H1 (cell line): ENCODE data around the gene COL28A1. TPM values are rescaled to one million over a fixed set of nuclear protein-coding genes. Genes with fewer than 3 reads are reported as not detected.

Experiments used
- CTCF ChIA-PET: fragments of 300-600 bp; sonication (Branson Sonifier 250); formaldehyde crosslinking; loops from one replicate; lab custom pipeline; 2021; ENCODE audit not compliant: partially characterized antibody; lab: Charles Lee
- POLR2A ChIA-PET: fragments of 300-600 bp; sonication (Branson Sonifier 250); formaldehyde crosslinking; loops from one replicate; lab custom pipeline; 2021; ENCODE audit warnings: inconsistent platforms; ENCODE audit not compliant: partially characterized antibody; lab: Charles Lee
- DNase-seq, 2 experiments: peaks; one replicate each; pipeline versions ENCODE4 v3.0.0 to v3.0.0-alpha.2; 2010 to 2022; ENCODE audit warnings: low spot score in 2 of 2, low read depth in 1 of 2, mixed read lengths in 1 of 2
- FAIRE-seq: peaks from 2 replicates; lab custom pipeline; 2011; peaks lifted over from hg19 to GRCh38; lab: Jason Lieb, UNC
- H2AFZ ChIP-seq: 2 replicates; pipeline ENCODE4 v1.8.1; 2012; ENCODE audit warnings: low read length, inconsistent platforms
- H2AK5ac ChIP-seq: 2 replicates; pipeline ENCODE4 v1.6.1; 2013; ENCODE audit warnings: low read depth, low read length
- H2BK120ac ChIP-seq: replicated peaks from 2 replicates; pipeline ENCODE3; 2013; ENCODE audit warnings: low read depth, low read length, inconsistent platforms
- H2BK12ac ChIP-seq: 2 replicates; pipeline ENCODE4 v1.6.1; 2013; ENCODE audit warnings: low read depth, low read length
- H2BK15ac ChIP-seq: 2 replicates; pipeline ENCODE4 v1.6.1; 2013; ENCODE audit warnings: low read length
- H2BK20ac ChIP-seq: 2 replicates; pipeline ENCODE4 v1.6.1; 2013; ENCODE audit warnings: low read length
- H2BK5ac ChIP-seq: 2 replicates; pipeline ENCODE4 v1.6.1; 2013; ENCODE audit warnings: low read depth, low read length
- H3K14ac ChIP-seq: 2 replicates; pipeline ENCODE4 v1.6.1; 2013; ENCODE audit warnings: inconsistent platforms; ENCODE audit not compliant: insufficient read length
- H3K18ac ChIP-seq: 2 replicates; pipeline ENCODE4 v1.6.1; 2013; ENCODE audit warnings: low read length; ENCODE audit errors: extremely low read depth
- H3K23ac ChIP-seq: 2 replicates; pipeline ENCODE4 v1.6.1; 2013; ENCODE audit warnings: inconsistent platforms; ENCODE audit not compliant: insufficient read length
- H3K23me2 ChIP-seq: 2 replicates; pipeline ENCODE4 v1.6.1; 2013; ENCODE audit warnings: low read depth, low read length
- H3K27ac ChIP-seq: 2 replicates; pipeline ENCODE4 v1.6.1; 2011; ENCODE audit warnings: low read depth, low read length, inconsistent platforms
- H3K27me3 ChIP-seq, 4 experiments: replicated peaks in 1 of 4; 1 replicate in 1 of 4; 2 replicates in 3 of 4; pipeline versions ENCODE4 v1.6.1 to v1.8.1; 2011 to 2013; ENCODE audit warnings: low read length in 3 of 4, mild to moderate bottlenecking in 3 of 4, inconsistent platforms in 2 of 4, mixed read lengths in 2 of 4, moderate library complexity in 1 of 4; ENCODE audit not compliant: control insufficient read depth in 3 of 4, insufficient read depth in 3 of 4; ENCODE audit errors: extremely low read depth in 1 of 4
- H3K36me3 ChIP-seq, 4 experiments: 2 replicates each; pipeline versions ENCODE4 v1.6.1 to v1.8.1; 2011 to 2013; ENCODE audit warnings: mild to moderate bottlenecking in 4 of 4, low read length in 3 of 4, moderate library complexity in 2 of 4, control low read depth in 1 of 4, inconsistent platforms in 1 of 4; ENCODE audit not compliant: insufficient read depth in 4 of 4, control insufficient read depth in 2 of 4
- H3K4ac ChIP-seq: replicated peaks from 2 replicates; pipeline ENCODE3; 2013; ENCODE audit warnings: low read length, low read depth, mixed read lengths, inconsistent platforms; ENCODE audit not compliant: insufficient read length
- H3K4me1 ChIP-seq, 4 experiments: replicated peaks in 1 of 4; 1 replicate in 1 of 4; 2 replicates in 3 of 4; pipeline versions ENCODE4 v1.6.1 to v1.8.1; 2011 to 2013; ENCODE audit warnings: low read length in 3 of 4, inconsistent platforms in 2 of 4, mixed read lengths in 1 of 4; ENCODE audit not compliant: insufficient read depth in 4 of 4, control insufficient read depth in 3 of 4
- H3K4me2 ChIP-seq, 2 experiments: 2 replicates each; pipeline versions ENCODE4 v1.6.1 to v1.8.1; 2011 to 2013; ENCODE audit warnings: low read depth in 2 of 2, low read length in 2 of 2, control low read depth in 1 of 2, inconsistent platforms in 1 of 2, mild to moderate bottlenecking in 1 of 2; ENCODE audit not compliant: insufficient read depth in 1 of 2
- H3K4me3 ChIP-seq, 4 experiments: fragments of 200-600, 300-600 bp in 1 of 4; sonication (generic), shearing (Covaris generic), sonication (Bioruptor Twin) in 1 of 4; 2 replicates each; pipeline versions ENCODE4 v1.5.1 to v1.8.1; 2011 to 2016; ENCODE audit warnings: low read length in 4 of 4, low read depth in 3 of 4, control low read depth in 2 of 4, inconsistent platforms in 2 of 4, mild to moderate bottlenecking in 2 of 4, mixed read lengths in 1 of 4, moderate library complexity in 1 of 4; ENCODE audit not compliant: insufficient read depth in 2 of 4; ENCODE audit errors: extremely low read depth in 1 of 4
- H3K56ac ChIP-seq: replicated peaks from 2 replicates; pipeline ENCODE3; 2013; ENCODE audit warnings: low read depth, mild to moderate bottlenecking, mixed read lengths, low read length, inconsistent platforms; ENCODE audit not compliant: insufficient read length
- H3K79me1 ChIP-seq: 2 replicates; pipeline ENCODE4 v1.6.1; 2013; ENCODE audit warnings: low read depth, low read length, control low read depth
- H3K79me2 ChIP-seq, 2 experiments: 2 replicates each; pipeline versions ENCODE4 v1.6.1 to v1.8.1; 2012 to 2013; ENCODE audit warnings: low read length in 2 of 2, mild to moderate bottlenecking in 2 of 2, inconsistent platforms in 1 of 2; ENCODE audit not compliant: insufficient read depth in 2 of 2, control insufficient read depth in 1 of 2
- H3K9ac ChIP-seq, 4 experiments: replicated peaks in 1 of 4; 1 replicate in 1 of 4; 2 replicates in 3 of 4; pipeline versions ENCODE4 v1.6.1 to v1.8.1; 2011 to 2013; ENCODE audit warnings: low read depth in 3 of 4, low read length in 3 of 4, control low read depth in 2 of 4, mild to moderate bottlenecking in 2 of 4, moderate library complexity in 2 of 4, inconsistent platforms in 1 of 4; ENCODE audit errors: extremely low read depth in 1 of 4
- H3K9me3 ChIP-seq, 2 experiments: 2 replicates each; pipeline versions ENCODE4 v1.6.1 to v1.8.1; 2012 to 2013; ENCODE audit warnings: mild to moderate bottlenecking in 2 of 2, moderate library complexity in 2 of 2, control low read depth in 1 of 2, inconsistent platforms in 1 of 2, low read depth in 1 of 2, low read length in 1 of 2, mixed read lengths in 1 of 2; ENCODE audit not compliant: insufficient read depth in 2 of 2
- H4K20me1 ChIP-seq, 2 experiments: replicated peaks in 1 of 2; 2 replicates each; pipeline versions ENCODE3 to v1.8.1; 2011 to 2013; ENCODE audit warnings: inconsistent platforms in 2 of 2, low read length in 2 of 2, mild to moderate bottlenecking in 1 of 2; ENCODE audit not compliant: insufficient read depth in 2 of 2, control insufficient read depth in 1 of 2
- H4K5ac ChIP-seq: 2 replicates; pipeline ENCODE4 v1.6.1; 2013; ENCODE audit warnings: low read length, low read depth, mixed read lengths, inconsistent platforms; ENCODE audit not compliant: insufficient read length
- H4K8ac ChIP-seq: 2 replicates; pipeline ENCODE4 v1.8.0; 2013; ENCODE audit warnings: mild to moderate bottlenecking, moderate library complexity, low read length, inconsistent platforms; ENCODE audit not compliant: insufficient read depth; ENCODE audit errors: extremely low read depth
- H4K91ac ChIP-seq: replicated peaks from 2 replicates; pipeline ENCODE3; 2013; ENCODE audit warnings: low read length, mixed read lengths, inconsistent platforms; ENCODE audit not compliant: insufficient read length
- BACH1 ChIP-seq: IDR thresholded peaks from 2 replicates; pipeline ENCODE4 v1.6.1; 2012; ENCODE audit warnings: low read length, improper control_type of control experiment
- CEBPB ChIP-seq: IDR thresholded peaks from 2 replicates; pipeline ENCODE4 v1.6.1; 2012; ENCODE audit warnings: low read depth, low read length
- RNF2 ChIP-seq: fragments of 200-900, 300-1000 bp; sonication (generic); IDR thresholded peaks from 2 replicates; pipeline ENCODE4 v1.7.1; 2016; ENCODE audit warnings: borderline replicate concordance, low read depth, mild to moderate bottlenecking, antibody characterized with exemption, low read length; ENCODE audit not compliant: poor library complexity, severe bottlenecking; ENCODE audit errors: missing control alignments
- WGBS, 2 experiments: shearing (Covaris generic) in 1 of 2; methylation state at CpG; one replicate each; pipeline versions ENCODE4 v1.1.6 to v1.1.7; 2013 to 2015; ENCODE audit warnings: low lambda C conversion rate in 2 of 2, mixed read lengths in 2 of 2, inconsistent platforms in 1 of 2, low coverage in 1 of 2, missing lambda C conversion rate in 1 of 2; ENCODE audit not compliant: insufficient replicate concordance in 2 of 2, insufficient coverage in 1 of 2, insufficient read length in 1 of 2; ENCODE audit errors: extremely low coverage in 1 of 2, missing lambda C conversion rate in 1 of 2; 5-methylcytosine and 5-hydroxymethylcytosine counted together
- polyA plus RNA-seq, 7 experiments: library from polyadenylated mRNA; depleted of rRNA in 3 of 7; stranded (reverse) in 5 of 7; unstranded in 2 of 7; fragments of >200 nt in 5 of 7; fragments of 200-250 nt in 2 of 7; gene quantifications; 1 replicate in 5 of 7; 2 replicates in 1 of 7; 4 replicates in 1 of 7; pipeline versions ENCODE4 v1.2.1 to v1.2.3, GENCODE V29; 2011 to 2013; ENCODE audit warnings: missing spikeins in 2 of 7, mixed read lengths in 2 of 7
- total RNA-seq: library from RNA; stranded (reverse); fragmentation: NEBNext Ultra II Directional; extraction: Animal tissue kit (Norgen Biotek cat#: 25700); gene quantifications from 2 replicates; pipeline ENCODE4 v1.2.1, GENCODE V29; 2021
- TF ChIP-seq, protein P1 (sequence below): IDR thresholded peaks from 2 replicates; pipeline ENCODE4 v1.6.1; 2012; ENCODE audit warnings: inconsistent platforms

Gene COL28A1
- total and polyA plus RNA-seq, 2 of the 8 experiments (the other 6 are each of a cell fraction or from before 2014, with no cell fraction given): 0.22 to 0.38 TPM

DNA sequence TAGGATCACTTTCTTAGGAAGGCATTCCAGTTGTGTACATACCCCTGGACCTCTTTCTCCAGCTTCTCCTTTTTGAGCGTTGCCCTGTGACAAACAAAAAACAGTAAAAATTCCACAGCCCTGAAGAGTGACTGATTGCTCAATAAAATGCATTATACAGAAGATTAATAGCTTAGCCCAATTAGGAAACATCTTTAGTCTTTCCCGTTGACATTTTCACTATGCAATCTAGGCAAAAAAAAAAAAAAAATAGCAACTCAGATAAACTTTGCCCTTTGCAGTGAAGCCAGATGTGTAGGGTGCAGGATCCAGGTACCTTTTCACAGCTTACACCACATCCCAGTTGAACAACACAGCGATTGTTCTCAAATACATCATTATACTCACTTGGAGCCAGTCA lies 17.9 kb downstream of the COL28A1 start:
- DNase-seq (no peak), FAIRE-seq (no peak)
- H2BK15ac ChIP-seq: no peak overlapping the region
- H3K27ac ChIP-seq: no peak overlapping the region
- no peak overlapping the region for H2BK5ac ChIP-seq
- 83% methylated on average over 3 of the region's 3 CpGs; no CpG with 5 or more reads in 1 of the 2 experiments for WGBS, 2 experiments
- H3K27me3 ChIP-seq: no peaks in the 10 kb centered on the region
- no peak overlapping the region for H3K4ac ChIP-seq
- H3K9me3 ChIP-seq: no peaks in the 10 kb centered on the region
- no peak overlapping the region for H3K56ac ChIP-seq
- H4K8ac ChIP-seq: no peak overlapping the region
- TF ChIP-seq CEBPB (no peak), RNF2 (no peak), BACH1 (no peak)
- TF ChIP-seq, protein P1, sequence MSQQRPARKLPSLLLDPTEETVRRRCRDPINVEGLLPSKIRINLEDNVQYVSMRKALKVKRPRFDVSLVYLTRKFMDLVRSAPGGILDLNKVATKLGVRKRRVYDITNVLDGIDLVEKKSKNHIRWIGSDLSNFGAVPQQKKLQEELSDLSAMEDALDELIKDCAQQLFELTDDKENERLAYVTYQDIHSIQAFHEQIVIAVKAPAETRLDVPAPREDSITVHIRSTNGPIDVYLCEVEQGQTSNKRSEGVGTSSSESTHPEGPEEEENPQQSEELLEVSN: no peak
- H2BK20ac ChIP-seq: no peak overlapping the region
- H4K91ac ChIP-seq: no peak overlapping the region
- no peaks in the 10 kb centered on the region for H3K23me2 ChIP-seq
- H2BK120ac ChIP-seq: no peak overlapping the region
- H3K4me1 ChIP-seq: peaks cover 0 to 3% (median 0%) of the 10 kb centered on the region in 4 experiments; a peak in 1 of 7 replicates
- ChIA-PET POLR2A (no interaction called here), CTCF (interaction anchor here (0.9 to 1.1 kb wide), 2 partner anchors 21 to 414 kb away, joined by 3 read pairs; no protein-coding TSS in a partner anchor)
- H3K18ac ChIP-seq: no peak overlapping the region
- H3K79me2 ChIP-seq: no peaks in the 10 kb centered on the region
- H2BK12ac ChIP-seq: no peak overlapping the region
- no peak overlapping the region for H4K5ac ChIP-seq
- no peaks in the 10 kb centered on the region for H4K20me1 ChIP-seq
- no peak overlapping the region for H2AFZ ChIP-seq
- H3K9ac ChIP-seq: no peak overlapping the region
- no peak overlapping the region for H2AK5ac ChIP-seq
- H3K79me1 ChIP-seq: no peaks in the 10 kb centered on the region
- no peak overlapping the region for H3K23ac ChIP-seq
- no peak overlapping the region for H3K4me2 ChIP-seq
- no peak overlapping the region for H3K14ac ChIP-seq
- no peaks in the 10 kb centered on the region for H3K36me3 ChIP-seq
- no peak overlapping the region for H3K4me3 ChIP-seq
